Neural cell (in vitro differentiated cells): ENCODE measurements around the gene MS4A15. TPM values are rescaled to one million over a fixed set of nuclear protein-coding genes. Genes with fewer than 3 reads are reported as not detected.

Experiments used
- H2AFZ ChIP-seq: fragments of 200-600, 300-800 bp; sonication (generic), shearing (Covaris generic); 2 replicates; pipeline ENCODE4 v1.6.0; 2014; ENCODE audit warnings: low read depth, mild to moderate bottlenecking, antibody characterized with exemption, low read length, moderate library complexity
- H3F3A ChIP-seq: fragments of 200-600 bp; shearing (Covaris generic); 2 replicates; pipeline ENCODE4 v1.6.1; 2016; ENCODE audit warnings: mild to moderate bottlenecking, moderate library complexity, mixed read lengths, antibody characterized with exemption, low read length; ENCODE audit not compliant: insufficient read depth, poor library complexity, severe bottlenecking
- H3K27ac ChIP-seq: fragments of 200-600, 300-800 bp; sonication (generic), shearing (Covaris generic); 2 replicates; pipeline ENCODE4 v1.5.1; 2014; ENCODE audit warnings: mild to moderate bottlenecking, low read length, moderate library complexity
- H3K27me3 ChIP-seq: fragments of 300-800, 200-600 bp; sonication (generic), shearing (Covaris generic); 2 replicates; pipeline ENCODE4 v1.6.0; 2014; ENCODE audit warnings: mild to moderate bottlenecking, low read depth, low read length, moderate library complexity; ENCODE audit not compliant: insufficient read depth
- H3K36me3 ChIP-seq: fragments of 300-800, 200-600 bp; sonication (generic), shearing (Covaris generic); 2 replicates; pipeline ENCODE4 v1.5.1; 2014; ENCODE audit warnings: mild to moderate bottlenecking, antibody characterized with exemption, low read length, moderate library complexity; ENCODE audit not compliant: insufficient read depth
- H3K4me2 ChIP-seq: fragments of 300-800, 200-600 bp; sonication (generic), shearing (Covaris generic); 2 replicates; pipeline ENCODE4 v1.6.0; 2014; ENCODE audit warnings: mild to moderate bottlenecking, low read length
- H3K4me3 ChIP-seq: fragments of 300-800, 200-600 bp; sonication (generic), shearing (Covaris generic); 2 replicates; pipeline ENCODE4 v1.5.1; 2014; ENCODE audit warnings: mild to moderate bottlenecking, low read length, moderate library complexity
- H3K79me2 ChIP-seq: fragments of 200-600 bp; shearing (Covaris generic); replicated peaks from 2 replicates; pipeline ENCODE4 v1.6.0; 2014; ENCODE audit warnings: mild to moderate bottlenecking, low read length, moderate library complexity; ENCODE audit not compliant: insufficient read depth
- H3K9ac ChIP-seq: fragments of 300-800, 200-600 bp; sonication (generic), shearing (Covaris generic); 2 replicates; pipeline ENCODE4 v1.6.1; 2016; ENCODE audit warnings: mild to moderate bottlenecking, low read length, mixed read lengths
- H3K9me2 ChIP-seq: fragments of 200-600 bp; shearing (Covaris generic); 2 replicates; pipeline ENCODE4 v1.6.1; 2016; ENCODE audit warnings: mild to moderate bottlenecking, low read length, mixed read lengths; ENCODE audit not compliant: insufficient read depth
- H3K9me3 ChIP-seq: fragments of 200-600, 300-800 bp; sonication (generic), shearing (Covaris generic); 2 replicates; pipeline ENCODE4 v1.6.1; 2016; ENCODE audit warnings: mild to moderate bottlenecking, mixed run types, low read length, moderate library complexity, mixed read lengths
- H4K20me1 ChIP-seq: fragments of 200-600 bp; shearing (Covaris generic); 2 replicates; pipeline ENCODE4 v1.6.1; 2016; ENCODE audit warnings: mild to moderate bottlenecking, mixed run types; ENCODE audit not compliant: insufficient read depth
- EP300 ChIP-seq: fragments of 450-650 bp; conservative IDR thresholded peaks from 2 replicates; pipeline ENCODE4 v1.6.1; 2014; ENCODE audit warnings: antibody characterized with exemption, mild to moderate bottlenecking, moderate library complexity; ENCODE audit not compliant: poor library complexity, severe bottlenecking
- EZH2 ChIP-seq: fragments of 200-600, 300-800 bp; shearing (Covaris generic), sonication (generic); IDR thresholded peaks from 2 replicates; pipeline ENCODE4 v1.6.1; 2014; ENCODE audit warnings: antibody characterized with exemption, low read length, borderline replicate concordance, mild to moderate bottlenecking; ENCODE audit not compliant: insufficient read depth, poor library complexity, severe bottlenecking
- MXI1 ChIP-seq: fragments of 450-650 bp; conservative IDR thresholded peaks from 2 replicates; pipeline ENCODE4 v1.6.1; 2014; ENCODE audit warnings: antibody characterized with exemption, mild to moderate bottlenecking; ENCODE audit not compliant: poor library complexity, severe bottlenecking
- POLR2AphosphoS5 ChIP-seq: IDR thresholded peaks from 2 replicates; pipeline ENCODE4 v1.6.1; 2012
- RAD21 ChIP-seq: fragments of 450-650 bp; conservative IDR thresholded peaks from 2 replicates; pipeline ENCODE4 v1.6.1; 2014; ENCODE audit warnings: antibody characterized with exemption, mild to moderate bottlenecking, moderate library complexity
- SMC3 ChIP-seq: fragments of 450-650 bp; conservative IDR thresholded peaks from 2 replicates; pipeline ENCODE4 v1.6.1; 2014; ENCODE audit warnings: antibody characterized with exemption, mild to moderate bottlenecking, moderate library complexity; ENCODE audit not compliant: poor library complexity
- TAF1 ChIP-seq: IDR thresholded peaks from 2 replicates; pipeline ENCODE4 v1.6.1; 2012; ENCODE audit warnings: low read depth
- polyA plus RNA-seq: library from polyadenylated mRNA; depleted of rRNA; stranded (reverse); fragments of >200 nt; gene quantifications from 2 replicates; pipeline ENCODE4 v1.2.3, GENCODE V29; 2014
- TF ChIP-seq, protein P1 (sequence below): fragments of 450-650 bp; IDR thresholded peaks from 2 replicates; pipeline ENCODE4 v1.5.1; 2014; ENCODE audit warnings: antibody characterized with exemption, mild to moderate bottlenecking, moderate library complexity; ENCODE audit not compliant: poor library complexity, severe bottlenecking
- TF ChIP-seq, protein P2 (sequence below): IDR thresholded peaks from 2 replicates; pipeline ENCODE4 v1.6.1; 2012; ENCODE audit warnings: borderline replicate concordance

Gene MS4A15
- polyA plus RNA-seq, 1 donor from 2014 or later = not detected

DNA sequence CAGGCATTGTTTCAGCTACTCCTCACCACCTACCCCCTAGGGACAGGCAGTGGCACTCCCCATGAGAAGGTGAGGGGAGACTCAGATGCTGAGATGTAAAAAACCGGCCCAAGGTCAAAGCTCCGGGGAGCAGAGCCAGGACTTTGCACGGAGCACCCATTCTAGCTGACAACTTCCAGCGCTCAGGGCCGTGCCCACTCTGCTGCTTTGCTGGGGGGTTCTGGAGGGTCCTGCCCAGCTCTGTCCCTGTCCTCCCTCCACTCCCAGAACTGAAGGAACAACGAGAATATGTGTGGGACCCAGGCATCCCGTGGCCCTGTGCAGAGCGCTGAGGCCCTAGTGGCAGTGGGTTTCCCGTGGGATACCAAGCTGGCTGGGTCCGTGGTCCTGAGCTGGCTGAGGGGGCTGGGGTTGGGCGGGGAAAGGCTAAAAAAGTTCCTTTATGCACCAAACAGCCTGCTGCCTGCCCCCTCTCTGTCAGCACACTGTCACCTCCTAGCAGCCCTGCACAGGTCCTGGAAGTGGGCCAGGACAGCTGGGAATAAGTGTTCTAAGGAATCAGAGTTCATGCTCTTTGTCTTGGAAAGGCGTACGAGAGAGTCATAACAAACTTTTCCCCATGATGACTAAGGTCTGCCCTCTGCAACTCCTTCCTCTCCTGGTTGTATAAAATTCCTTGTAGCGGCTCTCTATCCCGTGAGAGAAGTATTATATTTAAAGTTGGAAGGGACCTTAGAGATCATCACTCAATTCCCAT lies 30.3 kb downstream of the MS4A15 start:
- no peak for TF ChIP-seq SMC3
- TF ChIP-seq POLR2AphosphoS5 = no peak
- TF ChIP-seq EP300 = no peak
- TF ChIP-seq EZH2 = no peak
- TF ChIP-seq, protein P1, sequence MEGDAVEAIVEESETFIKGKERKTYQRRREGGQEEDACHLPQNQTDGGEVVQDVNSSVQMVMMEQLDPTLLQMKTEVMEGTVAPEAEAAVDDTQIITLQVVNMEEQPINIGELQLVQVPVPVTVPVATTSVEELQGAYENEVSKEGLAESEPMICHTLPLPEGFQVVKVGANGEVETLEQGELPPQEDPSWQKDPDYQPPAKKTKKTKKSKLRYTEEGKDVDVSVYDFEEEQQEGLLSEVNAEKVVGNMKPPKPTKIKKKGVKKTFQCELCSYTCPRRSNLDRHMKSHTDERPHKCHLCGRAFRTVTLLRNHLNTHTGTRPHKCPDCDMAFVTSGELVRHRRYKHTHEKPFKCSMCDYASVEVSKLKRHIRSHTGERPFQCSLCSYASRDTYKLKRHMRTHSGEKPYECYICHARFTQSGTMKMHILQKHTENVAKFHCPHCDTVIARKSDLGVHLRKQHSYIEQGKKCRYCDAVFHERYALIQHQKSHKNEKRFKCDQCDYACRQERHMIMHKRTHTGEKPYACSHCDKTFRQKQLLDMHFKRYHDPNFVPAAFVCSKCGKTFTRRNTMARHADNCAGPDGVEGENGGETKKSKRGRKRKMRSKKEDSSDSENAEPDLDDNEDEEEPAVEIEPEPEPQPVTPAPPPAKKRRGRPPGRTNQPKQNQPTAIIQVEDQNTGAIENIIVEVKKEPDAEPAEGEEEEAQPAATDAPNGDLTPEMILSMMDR = no peak
- no peak for TF ChIP-seq RAD21
- no peak for TF ChIP-seq TAF1
- no peak for TF ChIP-seq MXI1
- TF ChIP-seq, protein P2, sequence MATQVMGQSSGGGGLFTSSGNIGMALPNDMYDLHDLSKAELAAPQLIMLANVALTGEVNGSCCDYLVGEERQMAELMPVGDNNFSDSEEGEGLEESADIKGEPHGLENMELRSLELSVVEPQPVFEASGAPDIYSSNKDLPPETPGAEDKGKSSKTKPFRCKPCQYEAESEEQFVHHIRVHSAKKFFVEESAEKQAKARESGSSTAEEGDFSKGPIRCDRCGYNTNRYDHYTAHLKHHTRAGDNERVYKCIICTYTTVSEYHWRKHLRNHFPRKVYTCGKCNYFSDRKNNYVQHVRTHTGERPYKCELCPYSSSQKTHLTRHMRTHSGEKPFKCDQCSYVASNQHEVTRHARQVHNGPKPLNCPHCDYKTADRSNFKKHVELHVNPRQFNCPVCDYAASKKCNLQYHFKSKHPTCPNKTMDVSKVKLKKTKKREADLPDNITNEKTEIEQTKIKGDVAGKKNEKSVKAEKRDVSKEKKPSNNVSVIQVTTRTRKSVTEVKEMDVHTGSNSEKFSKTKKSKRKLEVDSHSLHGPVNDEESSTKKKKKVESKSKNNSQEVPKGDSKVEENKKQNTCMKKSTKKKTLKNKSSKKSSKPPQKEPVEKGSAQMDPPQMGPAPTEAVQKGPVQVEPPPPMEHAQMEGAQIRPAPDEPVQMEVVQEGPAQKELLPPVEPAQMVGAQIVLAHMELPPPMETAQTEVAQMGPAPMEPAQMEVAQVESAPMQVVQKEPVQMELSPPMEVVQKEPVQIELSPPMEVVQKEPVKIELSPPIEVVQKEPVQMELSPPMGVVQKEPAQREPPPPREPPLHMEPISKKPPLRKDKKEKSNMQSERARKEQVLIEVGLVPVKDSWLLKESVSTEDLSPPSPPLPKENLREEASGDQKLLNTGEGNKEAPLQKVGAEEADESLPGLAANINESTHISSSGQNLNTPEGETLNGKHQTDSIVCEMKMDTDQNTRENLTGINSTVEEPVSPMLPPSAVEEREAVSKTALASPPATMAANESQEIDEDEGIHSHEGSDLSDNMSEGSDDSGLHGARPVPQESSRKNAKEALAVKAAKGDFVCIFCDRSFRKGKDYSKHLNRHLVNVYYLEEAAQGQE = no peak
- Histone ChIP-seq H3K9me3 (no peaks in the 10 kb centered on the region), H3K27ac (peak overlapping the region; percentile 96), H3K79me2 (no peaks in the 10 kb centered on the region), H3K36me3 (no peaks in the 10 kb centered on the region), H4K20me1 (no peaks in the 10 kb centered on the region), H3K4me2 (no peak overlapping the region), H3K9me2 (no peaks in the 10 kb centered on the region), H3K4me3 (peak overlapping the region; percentile 49), H2AFZ (no peak overlapping the region), H3F3A (no peaks in the 10 kb centered on the region), H3K9ac (peak overlapping the region; percentile 60), H3K27me3 (no peaks in the 10 kb centered on the region)

DNA sequence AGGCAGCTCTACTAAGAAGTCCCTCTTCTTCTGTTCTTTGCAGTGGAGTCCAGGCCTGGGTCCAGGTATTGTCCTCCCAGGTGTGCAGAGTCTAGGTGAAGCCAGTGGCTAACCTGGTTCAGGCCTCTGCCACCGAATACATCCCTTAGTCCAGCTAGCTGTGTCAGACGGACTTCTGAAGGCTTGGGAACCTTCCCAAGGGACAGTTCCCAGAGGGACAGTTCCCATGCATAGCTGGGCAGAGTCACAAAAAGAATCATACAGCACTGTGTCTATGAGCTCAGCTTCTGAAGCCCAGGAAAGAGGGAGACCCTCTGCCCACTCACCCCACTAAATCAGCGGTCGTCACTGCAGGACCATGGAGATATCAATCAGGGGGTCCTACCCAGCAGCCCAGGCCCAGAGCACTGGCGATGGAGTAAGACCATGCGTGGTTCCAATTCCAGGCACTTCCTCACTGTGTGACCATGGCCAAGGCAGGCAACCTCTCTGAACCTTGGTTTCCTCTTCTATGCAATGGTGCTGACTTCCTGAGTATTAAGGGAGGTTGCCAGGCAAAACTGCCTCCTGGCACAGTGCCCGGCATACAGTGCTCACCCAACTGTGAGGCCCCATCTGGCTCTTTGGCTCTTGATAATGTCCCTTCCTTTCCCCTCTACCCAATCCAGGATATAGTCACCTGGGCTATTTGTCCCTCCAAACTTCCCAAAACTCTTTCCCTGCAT lies 31.9 kb downstream of the MS4A15 start:
- TF ChIP-seq, protein P2 = no peak
- TF ChIP-seq MXI1 (no peak), POLR2AphosphoS5 (no peak), EP300 (no peak), SMC3 (no peak)
- TF ChIP-seq, protein P1 = no peak
- Histone ChIP-seq H3K27ac (no peak overlapping the region), H3K79me2 (no peaks in the 10 kb centered on the region), H3F3A (no peaks in the 10 kb centered on the region), H3K9me2 (no peaks in the 10 kb centered on the region), H3K27me3 (no peaks in the 10 kb centered on the region), H4K20me1 (no peaks in the 10 kb centered on the region), H2AFZ (no peak overlapping the region), H3K9me3 (no peaks in the 10 kb centered on the region), H3K36me3 (no peaks in the 10 kb centered on the region), H3K9ac (no peak overlapping the region), H3K4me2 (no peak overlapping the region), H3K4me3 (no peak overlapping the region)
